HL-60/S4 (cell line): ENCODE data around the gene GNAO1.

Source experiments
- in situ Hi-C: fragments of 300-500 bp; cut with MboI; formaldehyde crosslinking; loops from 2 replicates; pipeline ENCODE4 v1.14.3; 2022; ENCODE audit warnings: low sequenced_read_pairs

GNAO1 gene

GRCh38 chr16:56263711-56264608 is 72.7 kb downstream of the GNAO1 start:
- in situ Hi-C loops, result no loop called here

DNA sequence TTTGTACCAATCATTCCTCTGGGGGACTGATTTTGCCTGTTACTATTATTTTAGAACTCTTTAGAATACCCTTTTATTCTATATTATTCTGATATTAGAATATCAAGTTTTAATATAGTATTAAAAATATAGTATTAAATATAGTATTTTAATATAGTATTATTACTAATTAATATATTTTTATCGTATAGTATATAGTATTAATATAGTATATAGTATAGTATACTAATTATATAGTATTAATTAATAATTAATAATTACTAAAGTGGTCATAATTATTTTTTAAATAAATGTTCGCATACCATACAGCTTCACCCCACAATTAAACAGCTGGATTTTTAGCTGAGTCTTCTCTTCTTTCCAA is 73.3 kb downstream of the GNAO1 start:
- in situ Hi-C loops, result no loop called here

- in situ Hi-C loops, result no loop called here
Observed at GRCh38 chr16:56265184-56265583, 73.9 kb downstream of the GNAO1 start.

DNA sequence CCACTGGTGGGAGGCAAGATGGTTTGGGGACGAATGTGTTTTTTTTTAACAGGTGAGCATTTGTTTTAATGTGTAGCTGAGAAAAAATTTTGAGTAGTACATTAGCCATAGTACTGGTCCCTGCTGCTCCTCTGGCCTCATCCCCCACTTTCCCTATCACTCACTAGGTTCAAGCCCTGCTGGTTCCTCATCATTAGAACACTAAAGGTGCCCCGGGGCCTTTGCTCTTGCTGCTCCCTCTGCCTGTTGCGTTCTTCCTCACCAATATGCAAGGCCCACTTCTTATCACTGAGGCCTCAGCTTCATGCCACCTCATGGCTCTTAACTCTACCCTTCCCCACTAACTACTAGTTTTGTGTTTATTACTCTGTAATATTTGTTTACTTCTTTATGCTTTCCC is 74.5 kb downstream of the GNAO1 start:
- in situ Hi-C loops, result no loop called here

DNA sequence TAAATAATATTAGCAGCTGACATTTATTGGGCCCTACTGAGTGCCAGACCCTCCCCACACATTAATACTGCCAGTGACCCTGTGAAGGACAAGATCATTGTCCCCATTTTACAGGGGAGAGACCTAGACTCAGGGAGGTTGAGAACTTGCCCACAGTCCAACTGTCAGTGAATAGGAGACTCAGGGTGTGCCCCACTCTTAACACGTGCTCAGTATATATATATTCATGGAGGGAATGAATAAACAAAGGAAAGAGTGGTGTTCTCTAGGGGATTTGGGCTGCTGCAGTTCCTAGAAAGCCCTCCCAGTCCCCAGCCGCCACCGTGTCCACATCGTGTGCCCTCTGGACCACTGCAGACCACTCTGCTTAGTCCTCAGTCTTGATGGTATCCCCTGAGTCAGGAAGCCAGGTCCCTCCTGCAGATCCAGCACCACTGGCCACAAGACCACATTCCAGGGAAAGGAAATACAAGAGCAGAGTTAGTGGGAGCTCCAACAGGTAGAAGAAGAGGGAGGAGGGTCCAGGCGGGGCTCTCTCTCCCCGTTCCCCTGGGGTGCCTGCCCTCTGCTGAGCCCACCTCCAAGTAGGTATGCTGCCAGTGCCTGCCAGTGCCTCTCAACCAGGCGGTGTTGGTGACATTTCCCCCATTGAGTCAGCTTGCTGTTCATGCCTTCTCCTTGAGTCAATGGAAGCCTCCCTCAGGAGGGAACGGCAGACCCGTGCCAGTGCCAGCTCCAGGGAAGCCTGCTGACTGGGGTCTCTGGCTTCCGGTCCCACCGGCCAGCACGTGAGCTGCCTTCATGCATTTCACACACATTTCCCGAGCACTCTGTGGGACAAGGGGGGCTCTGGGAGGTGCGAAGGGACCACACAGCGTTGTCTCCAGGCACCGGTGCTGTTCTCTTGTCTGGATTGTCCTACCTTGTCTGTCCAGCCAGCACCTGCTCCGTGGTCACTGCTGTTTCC is 75.6 kb downstream of the GNAO1 start:
- in situ Hi-C loops, result no loop called here

GRCh38 chr16:56267888-56268287 is 76.6 kb downstream of the GNAO1 start:
- in situ Hi-C loops, result no loop called here

DNA sequence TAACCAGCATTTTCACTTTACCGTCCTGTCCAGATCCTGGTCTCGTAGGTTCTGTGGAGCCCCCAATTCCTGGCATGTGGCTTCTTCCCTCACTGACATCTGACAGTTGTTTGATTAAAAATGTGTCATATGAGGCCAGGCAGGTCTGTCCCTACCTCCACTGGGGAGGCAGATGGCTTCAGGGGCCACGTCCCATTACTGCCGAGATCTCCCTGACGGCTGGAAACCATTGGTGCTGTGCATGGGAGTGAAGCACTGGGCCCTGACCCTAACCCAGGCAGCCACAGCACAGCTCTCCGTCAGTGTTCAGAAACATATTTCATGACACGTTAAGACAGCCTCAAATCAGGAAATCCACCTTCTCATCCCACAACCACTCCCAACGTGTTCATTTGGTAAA is 77.5 kb downstream of the GNAO1 start:
- in situ Hi-C loops, result no loop called here

- in situ Hi-C loops, result no loop called here
Observed at GRCh38 chr16:56269281-56269680, 78.0 kb downstream of the GNAO1 start.

- in situ Hi-C loops, result no loop called here
Observed at GRCh38 chr16:56269811-56270684, 78.8 kb downstream of the GNAO1 start.

- in situ Hi-C loops, result no loop called here
Observed at GRCh38 chr16:56270828-56271227, 79.5 kb downstream of the GNAO1 start.

- in situ Hi-C loops, result no loop called here
Observed at GRCh38 chr16:56272583-56272894, 81.2 kb downstream of the GNAO1 start.

GRCh38 chr16:56273615-56274014 is 82.3 kb downstream of the GNAO1 start:
- in situ Hi-C loops, result no loop called here

GRCh38 chr16:56274369-56274768 is 83.1 kb downstream of the GNAO1 start:
- in situ Hi-C loops, result no loop called here

DNA sequence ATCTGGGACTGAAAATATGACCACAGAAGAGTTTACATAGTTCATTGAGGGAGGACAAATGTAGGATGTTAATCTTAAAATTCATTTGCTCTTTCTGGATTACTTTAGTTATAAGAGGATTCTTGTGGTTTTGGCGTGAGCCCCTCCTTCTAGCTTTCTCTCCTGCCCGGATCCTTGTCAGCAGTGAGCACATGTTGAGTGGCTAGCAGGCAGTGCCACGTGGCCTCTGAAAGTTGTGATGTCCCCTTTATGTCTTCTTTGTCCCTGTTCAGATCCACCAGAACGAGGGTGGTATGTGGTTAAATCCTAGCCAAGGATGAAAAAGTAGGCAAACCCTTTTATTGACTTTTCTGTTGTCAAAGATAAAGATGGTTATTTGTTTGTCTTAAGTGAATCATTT is 83.8 kb downstream of the GNAO1 start:
- in situ Hi-C loops, result no loop called here

GRCh38 chr16:56275801-56276200 is 84.5 kb downstream of the GNAO1 start:
- in situ Hi-C loops, result no loop called here

DNA sequence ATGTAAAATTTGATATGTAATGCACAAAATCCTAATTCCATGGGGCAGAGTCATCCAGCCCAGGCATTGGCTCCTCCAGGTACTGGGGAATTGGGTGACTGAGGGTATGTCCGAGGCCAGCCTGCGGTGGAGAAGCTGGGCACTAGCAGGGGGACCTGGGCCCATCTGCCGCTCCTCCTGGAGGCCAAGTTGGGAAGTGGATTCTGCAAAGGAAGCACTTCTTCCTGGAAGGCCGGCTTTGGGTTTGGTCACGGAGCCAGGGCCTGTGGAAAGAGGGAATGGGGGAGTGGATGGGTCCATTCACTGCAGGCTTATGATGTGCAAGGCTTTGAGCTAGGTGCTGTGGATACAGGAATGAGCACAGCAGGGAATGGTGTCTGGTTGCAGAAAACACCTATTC is 85.8 kb downstream of the GNAO1 start:
- in situ Hi-C loops, result no loop called here

DNA sequence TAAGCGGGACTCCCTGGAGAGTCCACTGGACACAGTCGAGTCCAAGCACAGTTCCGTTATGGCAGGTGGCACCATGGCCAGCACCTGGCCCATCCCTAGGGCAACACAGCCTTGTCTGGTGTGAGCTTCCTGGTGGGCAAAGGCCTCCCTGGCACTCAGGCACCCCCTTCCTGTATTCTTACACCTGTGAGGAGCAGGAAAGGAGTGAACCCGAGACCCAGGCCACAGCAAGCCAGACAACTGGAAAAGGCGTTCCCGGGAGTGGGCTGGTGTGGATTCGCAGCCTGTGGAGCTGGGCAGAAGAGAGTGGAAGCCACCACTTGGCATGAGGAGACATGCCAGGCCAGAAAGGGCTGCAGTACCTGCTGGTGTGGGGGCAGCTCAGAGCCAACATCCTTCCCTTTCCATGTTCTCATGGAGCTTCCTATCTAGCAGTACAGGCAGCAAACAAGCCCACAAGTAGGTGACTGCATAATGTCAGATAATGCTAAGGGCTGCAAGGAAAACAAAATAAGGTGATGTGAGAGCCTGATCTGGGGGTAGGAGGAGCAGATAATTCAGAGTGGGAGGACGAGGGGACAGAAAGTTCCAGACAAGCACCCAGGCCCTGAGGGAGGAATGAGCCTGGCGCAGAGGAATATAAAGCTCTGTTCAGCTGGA is 87.0 kb downstream of the GNAO1 start:
- in situ Hi-C loops, result no loop called here

GRCh38 chr16:56279132-56279531 is 87.8 kb downstream of the GNAO1 start:
- in situ Hi-C loops, result no loop called here

DNA sequence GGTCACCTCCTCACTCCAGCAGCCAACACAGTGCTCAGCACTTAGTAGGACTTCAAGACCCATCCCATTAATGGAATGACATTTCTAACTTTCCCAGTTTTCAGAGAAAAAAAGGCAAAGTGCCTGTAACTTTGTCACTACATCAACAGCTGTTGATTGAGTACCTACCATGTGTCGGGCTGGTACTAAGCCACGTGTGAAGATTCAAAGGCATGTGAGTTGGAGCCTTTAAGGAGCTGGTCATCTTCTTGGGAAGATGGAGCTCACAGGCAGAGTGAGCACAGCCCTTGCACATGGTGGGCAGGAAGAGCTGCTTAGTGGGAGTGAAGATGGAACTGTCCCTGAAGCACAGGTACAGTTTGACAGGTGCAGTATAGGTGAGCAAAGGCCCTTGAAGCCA is 88.6 kb downstream of the GNAO1 start:
- in situ Hi-C loops, result no loop called here

DNA sequence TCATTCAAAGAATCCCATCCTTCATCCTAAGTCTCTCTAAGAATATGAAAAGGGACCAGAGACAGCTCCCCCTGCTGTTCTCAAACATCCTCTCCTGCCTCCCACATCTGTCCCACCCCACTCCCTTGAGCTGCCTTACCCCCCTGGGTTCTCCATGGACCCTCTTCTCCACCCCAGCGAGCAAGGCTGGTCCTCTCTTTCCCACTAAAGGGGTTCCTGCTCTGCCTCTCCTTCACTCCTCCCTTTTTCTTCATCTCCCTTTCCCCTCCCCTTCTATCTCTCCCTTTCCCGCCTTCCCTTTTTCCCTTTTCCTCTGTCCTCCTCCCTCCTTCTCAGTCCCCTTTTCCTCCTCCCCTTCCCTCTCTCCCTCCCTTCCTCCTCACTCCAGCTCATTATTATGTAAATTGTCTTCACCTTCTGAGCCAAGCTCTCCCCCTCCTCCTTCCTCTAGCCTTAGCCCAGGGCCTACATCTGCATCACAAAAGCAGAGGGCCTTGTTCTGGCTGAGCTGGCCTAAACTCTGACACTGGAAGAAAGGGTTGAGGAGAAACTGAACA is 90.0 kb downstream of the GNAO1 start:
- in situ Hi-C loops, result no loop called here
